CD4-positive, CD25-positive, alpha-beta regulatory T cell (primary cell): ENCODE measurements around the gene MICB. TPM values are rescaled to one million over a fixed set of nuclear protein-coding genes. Genes with fewer than 3 reads are reported as not detected.
"Not testable (repeated sequence)": the region's sequence is repeated elsewhere in the genome, so short reads cannot be mapped to it uniquely, and the experiment has no call there.

ENCODE experiments used
- ATAC-seq, 2 donors: fragments of 150-1000 bp; cut with Tn5 transposase; one replicate each; pipeline ENCODE4 v1.10.0; 2021; ENCODE audit warnings: low read depth in 2 of 2, moderate number of reproducible peaks in 2 of 2, moderate library complexity in 1 of 2
- DNase-seq, 3 donors: peaks; one replicate each; pipeline versions ENCODE4 v3.0.0 to v3.0.0-alpha.2; 2012 to 2022; ENCODE audit warnings: mixed read lengths in 1 of 3
- H3K27ac ChIP-seq: one replicate; pipeline ENCODE4 v1.7.0; 2013; ENCODE audit warnings: mild to moderate bottlenecking, low read length; ENCODE audit not compliant: insufficient read depth, poor library complexity, severe bottlenecking
- H3K27me3 ChIP-seq: one replicate; pipeline ENCODE4 v1.7.0; 2013; ENCODE audit warnings: low read length; ENCODE audit not compliant: control insufficient read depth, insufficient read depth
- H3K36me3 ChIP-seq: one replicate; pipeline ENCODE4 v1.7.0; 2013; ENCODE audit warnings: mild to moderate bottlenecking, low read length, moderate library complexity; ENCODE audit not compliant: control insufficient read depth, insufficient read depth
- H3K4me1 ChIP-seq: 2 replicates; pipeline ENCODE4 v1.7.0; 2013; ENCODE audit warnings: mild to moderate bottlenecking, low read length; ENCODE audit not compliant: insufficient read depth, control insufficient read depth, poor library complexity, severe bottlenecking
- H3K4me3 ChIP-seq: one replicate; pipeline ENCODE4 v1.7.0; 2013; ENCODE audit warnings: low read depth, mild to moderate bottlenecking, low read length, moderate library complexity
- H3K9me3 ChIP-seq, 2 experiments: 1 replicate in 1 of 2; 2 replicates in 1 of 2; pipeline ENCODE4 v1.7.0; 2013; ENCODE audit warnings: low read length in 2 of 2, mild to moderate bottlenecking in 1 of 2, moderate library complexity in 1 of 2; ENCODE audit not compliant: control insufficient read depth in 2 of 2
- H3K27ac Mint-ChIP-seq, 3 donors: one replicate each; pipeline ENCODE4 v1.8.0; 2020 to 2022; ENCODE audit warnings: mild to moderate bottlenecking in 3 of 3, mixed read lengths in 3 of 3, moderate library complexity in 2 of 3
- H3K27me3 Mint-ChIP-seq: one replicate; pipeline ENCODE4 v1.8.0; 2022; ENCODE audit warnings: mild to moderate bottlenecking, mixed read lengths
- H3K36me3 Mint-ChIP-seq: one replicate; pipeline ENCODE4 v1.8.0; 2020; ENCODE audit warnings: mixed read lengths
- H3K4me1 Mint-ChIP-seq, 4 donors: one replicate each; pipeline ENCODE4 v1.8.0; 2020 to 2022; ENCODE audit warnings: mixed read lengths in 4 of 4, mild to moderate bottlenecking in 1 of 4
- H3K4me3 Mint-ChIP-seq, 4 donors: one replicate each; pipeline ENCODE4 v1.8.0; 2020 to 2022; ENCODE audit warnings: mild to moderate bottlenecking in 4 of 4, mixed read lengths in 4 of 4, moderate library complexity in 3 of 4
- H3K9me3 Mint-ChIP-seq, 7 donors: one replicate each; pipeline ENCODE4 v1.8.0; 2020 to 2022; ENCODE audit warnings: mixed read lengths in 7 of 7, mild to moderate bottlenecking in 3 of 7, moderate library complexity in 2 of 7
- polyA plus RNA-seq, 4 donors: library from polyadenylated mRNA; unstranded; fragments of 300-500 nt; fragmentation: Illumina TruSeq; gene quantifications; one replicate each; pipeline ENCODE4 v1.2.3, GENCODE V29; 2021
- total RNA-seq: library from RNA; stranded (reverse); gene quantifications from one replicate; pipeline ENCODE4 v1.2.3, GENCODE V29; 2022

The MICB gene
- 22.0 TPM for total RNA-seq
- 10 to 100 TPM in 3 of 4 donors, 1 to 10 TPM in 1; 7.8 to 13.7 (median 12.3) TPM for polyA plus RNA-seq

- Mint-ChIP-seq H3K27ac (peak within 1 kb of the TSS; percentile 90 to 94 (median 93)), H3K9me3 (peaks cover 0 to 1% (median 0%) of the 10 kb centered on the region in 7 donors), H3K4me1 (peaks cover 28 to 82% (median 61%) of the 10 kb centered on the region in 4 donors), H3K4me3 (peak within 1 kb of the TSS; percentile 81 to 95 (median 94)), H3K36me3 (peaks cover 4% of the 10 kb centered on the region), H3K27me3 (no peaks in the 10 kb centered on the region)
- no peaks in the 10 kb centered on the region for H3K27me3 ChIP-seq
- no peaks in the 10 kb centered on the region for H3K9me3 ChIP-seq
- H3K36me3 ChIP-seq: no peaks in the 10 kb centered on the region
- peak within 1 kb of the TSS; percentile 81 for H3K27ac ChIP-seq
- H3K4me1 ChIP-seq: peaks cover 45% of the 10 kb centered on the region
- H3K4me3 ChIP-seq: peak within 1 kb of the TSS; percentile 80
- peak; percentile 78 to 91 (median 84) for DNase-seq
- ATAC-seq: peak; percentile 72 to 73
Measured at GRCh38 chr6:31497531-31498476, at the start of gene MICB. Gene MICB, plus strand, starts transcription at chr6:31498145. Its CDS starts 49 bp downstream, at chr6:31498194.

GRCh38 chr6:31450751-31451150, 47.2 kb upstream of the MICB start:
- ATAC-seq (no peak), DNase-seq (no peak)
- Mint-ChIP-seq H3K4me3 (no peak overlapping the region), H3K4me1 (no peaks in the 10 kb centered on the region), H3K9me3 (peaks cover 3 to 12% (median 6%) of the 10 kb centered on the region in 7 donors), H3K27ac (no peak overlapping the region), H3K27me3 (peaks cover 59% of the 10 kb centered on the region), H3K36me3 (peaks cover 3% of the 10 kb centered on the region)
- peaks cover 12 to 15% of the 10 kb centered on the region in 2 experiments for H3K9me3 ChIP-seq
- no peaks in the 10 kb centered on the region for H3K4me1 ChIP-seq
- H3K4me3 ChIP-seq: no peak overlapping the region
- no peaks in the 10 kb centered on the region for H3K36me3 ChIP-seq
- H3K27me3 ChIP-seq: peaks cover 36% of the 10 kb centered on the region
- no peak overlapping the region for H3K27ac ChIP-seq

- Histone ChIP-seq H3K27ac (no peak overlapping the region), H3K36me3 (no peaks in the 10 kb centered on the region), H3K4me1 (no peaks in the 10 kb centered on the region), H3K4me3 (no peak overlapping the region), H3K27me3 (peaks cover 32% of the 10 kb centered on the region), H3K9me3 (peaks cover 12 to 15% of the 10 kb centered on the region in 2 experiments)
- no peak for ATAC-seq
- H3K4me3 Mint-ChIP-seq: no peak overlapping the region
- no peak for DNase-seq
- no peaks in the 10 kb centered on the region for H3K4me1 Mint-ChIP-seq
- H3K36me3 Mint-ChIP-seq: peaks cover 3% of the 10 kb centered on the region
- no peak overlapping the region for H3K27ac Mint-ChIP-seq
- peaks cover 3 to 12% (median 6%) of the 10 kb centered on the region in 7 donors for H3K9me3 Mint-ChIP-seq
- H3K27me3 Mint-ChIP-seq: peaks cover 49% of the 10 kb centered on the region
Measured at GRCh38 chr6:31452859-31453258, 45.1 kb upstream of the MICB start.

- Mint-ChIP-seq H3K27ac (no peak overlapping the region), H3K9me3 (peaks cover 4 to 12% (median 6%) of the 10 kb centered on the region in 7 donors), H3K36me3 (peaks cover 3% of the 10 kb centered on the region), H3K27me3 (peaks cover 49% of the 10 kb centered on the region), H3K4me3 (no peak overlapping the region), H3K4me1 (no peaks in the 10 kb centered on the region)
- Histone ChIP-seq H3K27me3 (peaks cover 31% of the 10 kb centered on the region), H3K9me3 (peaks cover 12 to 15% of the 10 kb centered on the region in 2 experiments), H3K36me3 (no peaks in the 10 kb centered on the region), H3K4me1 (no peaks in the 10 kb centered on the region), H3K27ac (no peak overlapping the region), H3K4me3 (no peak overlapping the region)
- DNase-seq (no peak), ATAC-seq (no peak)
Measured at GRCh38 chr6:31453259-31453658, 44.7 kb upstream of the MICB start.

- H3K27me3 Mint-ChIP-seq, H3K36me3 ChIP-seq, H3K9me3 Mint-ChIP-seq, DNase-seq, H3K27me3 ChIP-seq, ATAC-seq, H3K9me3 ChIP-seq, H3K27ac ChIP-seq, H3K4me3 ChIP-seq: not testable (repeated sequence)
- H3K36me3 Mint-ChIP-seq: peaks cover 12% of the 10 kb centered on the region
- H3K27ac Mint-ChIP-seq: peak overlapping the region in 1 of 3 donors; percentile 60
- H3K4me1 Mint-ChIP-seq: peaks cover 0 to 30% (median 15%) of the 10 kb centered on the region in 4 donors
- peak overlapping the region in 1 of 4 donors; percentile 63 for H3K4me3 Mint-ChIP-seq
- peaks cover 27% of the 10 kb centered on the region for H3K4me1 ChIP-seq
Measured at GRCh38 chr6:31459864-31460263, 38.1 kb upstream of the MICB start.

- H3K27me3 ChIP-seq: no peaks in the 10 kb centered on the region
- Mint-ChIP-seq H3K27me3 (peaks cover 4% of the 10 kb centered on the region), H3K4me1 (peaks cover 5 to 36% (median 20%) of the 10 kb centered on the region in 4 donors), H3K9me3 (peaks cover 0 to 2% (median 0%) of the 10 kb centered on the region in 7 donors), H3K27ac (peak overlapping the region in 1 of 3 donors; percentile 98), H3K4me3 (peak overlapping the region in 3 of 4 donors; percentile 10 to 100 (median 75)), H3K36me3 (peaks cover 18% of the 10 kb centered on the region)
- ATAC-seq: no peak
- H3K27ac ChIP-seq: no peak overlapping the region
- H3K4me3 ChIP-seq: no peak overlapping the region
- no peak for DNase-seq
- no peaks in the 10 kb centered on the region for H3K9me3 ChIP-seq
- H3K4me1 ChIP-seq: peaks cover 33% of the 10 kb centered on the region
- H3K36me3 ChIP-seq: peaks cover 16% of the 10 kb centered on the region
Measured at GRCh38 chr6:31460361-31461025, 37.5 kb upstream of the MICB start.

GRCh38 chr6:31462026-31462963, 35.6 kb upstream of the MICB start:
- H3K9me3 ChIP-seq: no peaks in the 10 kb centered on the region
- Mint-ChIP-seq H3K36me3 (peaks cover 23% of the 10 kb centered on the region), H3K9me3 (peaks cover 0 to 2% (median 0%) of the 10 kb centered on the region in 7 donors), H3K4me3 (peak overlapping the region; percentile 100), H3K27ac (peak overlapping the region; percentile 98 to 100 (median 99)), H3K27me3 (peaks cover 4% of the 10 kb centered on the region), H3K4me1 (peaks cover 14 to 54% (median 37%) of the 10 kb centered on the region in 4 donors)
- DNase-seq (no peak), ATAC-seq (no peak)
- peaks cover 51% of the 10 kb centered on the region for H3K4me1 ChIP-seq
- peak overlapping the region; percentile 99 for H3K4me3 ChIP-seq
- H3K36me3 ChIP-seq: peaks cover 21% of the 10 kb centered on the region
- peak overlapping the region; percentile 94 for H3K27ac ChIP-seq
- H3K27me3 ChIP-seq: no peaks in the 10 kb centered on the region
